ENCODE data around the gene RAB11B.
"Not testable (repeated sequence)": the region's sequence is repeated elsewhere in the genome, so short reads cannot be mapped to it uniquely, and the experiment has no call there.

Gene RAB11B

DNA sequence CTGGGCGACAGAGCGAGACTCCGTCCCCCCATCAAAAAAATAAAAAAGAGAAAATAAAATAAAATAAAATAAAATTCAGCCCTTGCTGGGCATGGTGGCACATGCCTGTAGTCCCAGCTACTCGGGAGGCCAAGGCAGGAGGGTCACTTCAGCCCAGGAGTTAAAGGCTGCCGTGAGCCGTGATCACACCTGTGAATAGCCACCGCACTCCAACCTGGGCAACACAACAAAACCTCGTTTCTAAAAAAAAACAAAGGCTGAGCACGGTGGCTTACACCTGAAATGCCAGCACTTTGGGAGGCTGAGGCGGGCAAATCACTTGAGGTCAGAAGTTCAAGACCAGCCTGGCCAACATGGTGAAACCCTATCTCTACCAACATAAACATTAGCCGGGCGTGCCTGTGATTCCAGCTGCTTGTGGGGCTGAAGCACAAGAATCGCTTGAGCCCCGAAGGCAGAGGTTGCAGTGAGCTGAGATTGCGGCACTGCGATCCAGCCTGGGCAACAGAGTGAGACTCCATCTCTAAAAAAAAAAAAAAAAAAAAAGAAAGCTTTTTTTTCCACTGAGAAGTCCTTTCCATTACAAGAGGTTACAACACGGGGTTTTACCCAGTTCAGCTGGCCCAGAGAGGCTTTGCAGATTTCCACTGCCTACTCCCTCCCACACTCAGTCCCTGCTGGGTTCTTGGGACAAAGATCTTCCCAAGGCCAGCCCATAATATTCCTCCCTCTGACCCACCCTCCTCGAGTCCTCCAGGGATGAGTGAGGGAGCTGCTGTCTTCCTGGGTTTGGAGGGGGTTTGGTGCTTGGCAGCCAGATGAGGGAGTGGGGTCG, 19.8 kb upstream of the RAB11B start:
- no peak for DNase-seq

DNA sequence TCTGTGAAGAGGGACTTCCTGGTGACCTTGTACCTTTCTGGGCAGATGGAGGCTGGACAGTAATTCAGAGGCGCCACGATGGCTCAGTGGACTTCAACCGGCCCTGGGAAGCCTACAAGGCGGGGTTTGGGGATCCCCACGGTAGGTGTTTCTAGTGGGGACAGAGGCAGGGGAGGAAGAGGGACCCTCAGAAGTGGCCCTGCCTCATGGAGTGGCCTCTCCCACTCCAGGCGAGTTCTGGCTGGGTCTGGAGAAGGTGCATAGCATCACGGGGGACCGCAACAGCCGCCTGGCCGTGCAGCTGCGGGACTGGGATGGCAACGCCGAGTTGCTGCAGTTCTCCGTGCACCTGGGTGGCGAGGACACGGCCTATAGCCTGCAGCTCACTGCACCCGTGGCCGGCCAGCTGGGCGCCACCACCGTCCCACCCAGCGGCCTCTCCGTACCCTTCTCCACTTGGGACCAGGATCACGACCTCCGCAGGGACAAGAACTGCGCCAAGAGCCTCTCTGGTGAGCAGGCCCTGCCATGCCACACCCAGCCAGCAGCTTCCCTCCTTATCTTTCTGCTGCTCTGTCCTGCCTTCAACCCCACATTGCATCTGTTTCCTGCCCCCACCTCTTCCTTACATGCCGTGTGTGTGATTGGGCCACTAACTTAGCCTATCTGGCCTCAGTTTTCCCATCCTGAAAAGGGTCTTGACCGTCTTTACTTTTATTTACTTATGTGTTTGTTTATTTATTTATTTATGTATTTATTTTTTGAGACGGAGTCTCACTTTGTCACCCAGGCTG, 19.0 kb upstream of the RAB11B start:
- no peak for DNase-seq

DNA sequence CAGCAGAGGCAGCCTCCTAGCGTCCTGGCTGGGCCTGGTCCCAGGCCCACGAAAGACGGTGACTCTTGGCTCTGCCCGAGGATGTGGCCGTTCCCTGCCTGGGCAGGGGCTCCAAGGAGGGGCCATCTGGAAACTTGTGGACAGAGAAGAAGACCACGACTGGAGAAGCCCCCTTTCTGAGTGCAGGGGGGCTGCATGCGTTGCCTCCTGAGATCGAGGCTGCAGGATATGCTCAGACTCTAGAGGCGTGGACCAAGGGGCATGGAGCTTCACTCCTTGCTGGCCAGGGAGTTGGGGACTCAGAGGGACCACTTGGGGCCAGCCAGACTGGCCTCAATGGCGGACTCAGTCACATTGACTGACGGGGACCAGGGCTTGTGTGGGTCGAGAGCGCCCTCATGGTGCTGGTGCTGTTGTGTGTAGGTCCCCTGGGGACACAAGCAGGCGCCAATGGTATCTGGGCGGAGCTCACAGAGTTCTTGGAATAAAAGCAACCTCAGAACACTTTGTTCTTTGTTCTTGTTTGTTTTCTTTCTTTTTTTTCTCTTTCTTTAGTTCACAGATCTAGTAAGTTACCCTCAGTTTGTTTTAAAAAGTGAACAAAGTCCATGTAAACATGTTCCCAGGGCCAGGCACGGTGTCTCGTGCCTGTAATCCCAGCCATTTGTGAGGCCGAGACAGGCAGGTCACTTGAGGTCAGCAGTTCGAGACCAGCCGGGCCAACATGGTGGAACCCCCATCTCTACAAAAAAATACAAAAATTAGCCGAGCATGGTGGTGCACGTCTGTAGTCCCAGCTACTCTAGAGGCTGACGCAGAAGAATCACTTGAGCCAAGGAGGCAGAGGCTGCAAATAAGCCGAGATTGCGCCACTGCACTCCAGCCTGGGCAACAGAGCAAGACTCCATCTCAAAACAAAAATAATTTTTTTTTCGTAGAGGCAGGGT, 16.0 kb upstream of the RAB11B start:
- no peak for DNase-seq

DNA sequence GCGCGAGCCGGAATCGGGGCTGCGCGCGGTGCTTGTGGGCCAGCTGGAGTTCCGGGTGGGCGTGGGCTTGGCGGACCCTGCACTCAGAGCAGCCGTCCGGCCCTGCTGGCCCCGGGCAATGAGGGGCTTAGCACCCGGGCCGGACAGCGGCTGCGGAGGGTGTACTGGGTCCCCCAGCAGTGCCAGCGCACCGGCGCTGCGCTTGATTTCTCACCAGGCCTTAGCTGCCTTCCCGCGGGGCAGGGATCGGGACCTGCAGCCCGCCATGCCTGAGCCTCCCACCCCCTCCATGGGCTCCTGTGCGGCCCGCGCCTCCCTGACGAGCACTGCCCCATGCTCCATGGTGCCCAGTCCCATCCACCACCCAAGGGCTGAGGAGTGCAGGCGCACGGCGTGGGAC, 14.4 kb upstream of the RAB11B start:
- not testable (repeated sequence) for DNase-seq

DNA sequence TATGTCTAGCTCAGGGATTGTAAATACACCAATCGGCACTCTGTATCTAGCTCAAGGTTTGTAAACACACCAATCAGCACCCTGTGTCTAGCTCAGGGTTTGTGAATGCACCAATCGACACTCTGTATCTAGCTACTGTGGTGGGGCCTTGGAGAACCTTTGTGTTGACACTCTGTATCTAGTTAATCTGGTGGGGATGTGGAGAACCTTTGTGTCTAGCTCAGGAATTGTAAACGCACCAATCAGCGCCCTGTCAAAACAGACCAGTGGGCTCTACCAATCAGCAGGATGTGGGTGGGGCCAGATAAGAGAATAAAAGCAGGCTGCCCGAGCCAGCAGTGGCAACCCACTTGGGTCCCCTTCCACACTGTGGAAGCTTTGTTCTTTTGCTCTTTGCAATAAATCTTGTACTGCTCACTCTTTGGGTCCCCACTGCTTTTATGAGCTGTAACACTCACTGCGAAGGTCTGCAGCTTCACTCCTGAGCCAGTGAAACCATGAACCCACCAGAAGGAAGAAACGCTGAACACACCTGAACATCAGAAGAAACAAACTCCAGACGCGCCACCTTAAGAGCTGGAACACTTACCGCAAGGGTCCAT, 13.7 kb upstream of the RAB11B start:
- DNase-seq = not testable (repeated sequence)

DNA sequence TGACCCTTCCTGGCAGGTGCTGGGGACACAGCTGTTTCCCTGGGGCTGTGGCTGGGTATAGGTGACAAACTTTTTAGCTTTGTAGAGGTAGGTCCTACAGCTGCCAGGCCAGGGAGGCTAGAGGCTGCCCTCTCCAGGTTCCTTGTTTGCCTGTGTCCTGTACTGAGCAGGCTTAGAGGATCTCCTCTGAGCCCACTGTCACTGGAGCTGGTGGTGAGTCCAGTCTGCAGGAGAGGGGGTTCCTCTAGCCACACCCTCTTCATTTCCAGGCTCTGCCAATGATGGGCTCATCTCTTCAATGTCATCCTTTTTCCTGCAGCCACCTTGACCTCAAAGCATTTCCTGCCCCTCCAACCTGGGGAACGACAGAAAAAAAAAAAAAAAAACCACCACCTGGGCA, 12.6 kb upstream of the RAB11B start:
- DNase-seq = no peak

DNA sequence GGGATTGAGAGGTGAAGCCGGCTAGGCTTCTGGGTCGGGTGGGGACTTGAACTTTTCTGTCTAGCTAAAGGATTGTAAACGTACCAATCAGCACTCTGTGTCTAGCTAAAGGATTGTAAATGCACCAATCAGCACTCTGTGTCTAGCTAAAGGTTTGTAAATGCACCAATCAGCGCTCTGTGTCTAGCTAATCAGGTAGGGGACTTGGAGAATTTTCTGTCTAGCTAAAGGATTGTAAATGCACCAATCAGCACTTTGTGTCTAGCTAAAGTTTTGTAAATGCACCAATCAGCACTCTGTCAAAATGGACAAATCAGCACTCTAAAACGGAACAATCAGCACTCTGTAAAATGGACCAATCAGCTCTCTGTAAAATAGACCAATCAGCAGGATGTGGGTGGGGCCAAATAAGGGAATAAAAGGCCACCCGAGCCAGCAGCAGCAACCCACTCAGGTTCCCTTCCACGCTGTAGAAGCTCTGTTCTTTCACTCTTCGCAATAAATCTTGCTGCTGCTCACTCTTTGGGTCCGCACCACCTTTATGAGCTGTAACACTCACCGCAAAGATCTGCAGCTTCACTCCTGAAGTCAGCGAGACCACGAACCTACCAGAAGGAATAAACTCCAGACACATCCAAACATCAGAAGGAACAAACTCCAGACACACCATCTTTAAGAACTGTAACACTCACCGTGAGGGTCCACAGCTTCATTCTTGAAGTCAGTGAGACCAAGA, 10.8 kb upstream of the RAB11B start:
- DNase-seq = not testable (repeated sequence)

DNA sequence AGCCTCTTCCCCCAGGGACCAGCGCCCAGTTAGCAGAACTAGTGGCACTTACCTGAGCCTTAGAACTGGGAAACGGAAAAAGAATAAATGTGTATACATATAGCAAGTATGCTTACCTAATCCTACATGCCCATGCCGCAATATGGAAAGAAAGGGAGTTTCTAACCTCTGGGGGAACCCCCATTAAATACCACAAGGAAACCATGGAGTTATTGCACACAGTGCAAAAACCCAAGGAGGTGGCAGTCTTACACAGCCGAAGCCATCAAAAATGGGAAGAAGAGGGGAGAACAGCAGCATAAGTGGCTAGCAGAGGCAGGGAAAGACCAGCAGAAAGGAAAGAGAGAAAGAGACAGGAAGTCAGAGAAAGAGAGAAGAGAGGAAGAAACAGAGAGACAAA, 5.6 kb upstream of the RAB11B start:
- not testable (repeated sequence) for DNase-seq

DNA sequence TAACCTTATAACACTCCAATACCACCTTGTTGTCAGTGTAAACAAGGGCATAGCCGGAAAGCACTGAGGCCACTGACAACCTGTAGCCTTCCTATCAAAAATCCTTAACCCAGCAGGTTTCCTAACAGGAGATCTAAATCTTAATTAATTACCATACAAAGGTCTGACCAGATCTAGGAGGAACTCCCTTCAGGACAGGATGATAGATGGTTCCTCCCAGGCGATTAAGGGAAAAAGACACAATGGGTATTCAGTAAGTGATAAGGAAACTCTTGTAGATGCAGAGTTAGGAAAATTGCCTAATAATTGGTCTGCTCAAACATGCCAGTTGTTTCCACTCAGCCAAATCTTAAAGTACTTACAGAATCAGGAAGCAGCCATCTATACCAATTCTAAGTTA, 5.1 kb upstream of the RAB11B start:
- not testable (repeated sequence) for DNase-seq

DNA sequence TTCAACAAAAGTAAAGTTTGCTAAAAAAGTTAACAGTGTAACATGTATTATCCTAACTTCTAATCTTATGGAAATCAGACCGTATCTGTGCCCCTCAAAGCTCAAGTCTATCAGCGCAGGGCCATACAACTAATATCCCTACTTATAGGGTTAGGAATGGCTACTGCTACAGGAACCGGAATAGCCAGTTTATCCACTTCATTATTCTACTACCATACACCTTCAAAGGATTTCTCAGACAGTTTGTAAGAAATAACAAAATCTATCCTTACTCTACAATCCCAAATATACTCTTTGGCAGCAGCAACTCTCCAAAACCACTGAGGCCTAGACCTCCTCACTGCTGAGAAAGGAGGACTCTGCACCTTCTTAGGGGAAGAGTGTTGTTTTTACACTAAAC, 4.6 kb upstream of the RAB11B start:
- DNase-seq = not testable (repeated sequence)

DNA sequence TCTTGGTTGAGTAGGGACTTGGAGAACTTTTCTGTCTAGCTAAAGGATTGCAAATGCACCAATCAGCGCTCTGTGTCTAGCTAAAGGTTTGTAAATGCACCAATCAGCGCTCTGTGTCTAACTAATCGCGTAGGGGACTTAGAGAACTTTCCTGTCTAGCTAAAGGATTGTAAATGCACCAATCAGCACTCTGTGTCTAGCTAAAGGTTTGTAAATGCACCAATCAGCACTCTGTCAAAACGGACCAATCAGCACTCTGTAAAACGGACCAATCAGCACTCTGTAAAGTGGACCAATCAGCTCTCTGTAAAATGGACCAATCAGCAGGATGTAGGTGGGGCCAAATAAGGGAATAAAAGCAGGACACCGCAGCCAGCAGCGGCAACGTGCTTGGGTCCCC, 3.7 kb upstream of the RAB11B start:
- DNase-seq = not testable (repeated sequence)

DNA sequence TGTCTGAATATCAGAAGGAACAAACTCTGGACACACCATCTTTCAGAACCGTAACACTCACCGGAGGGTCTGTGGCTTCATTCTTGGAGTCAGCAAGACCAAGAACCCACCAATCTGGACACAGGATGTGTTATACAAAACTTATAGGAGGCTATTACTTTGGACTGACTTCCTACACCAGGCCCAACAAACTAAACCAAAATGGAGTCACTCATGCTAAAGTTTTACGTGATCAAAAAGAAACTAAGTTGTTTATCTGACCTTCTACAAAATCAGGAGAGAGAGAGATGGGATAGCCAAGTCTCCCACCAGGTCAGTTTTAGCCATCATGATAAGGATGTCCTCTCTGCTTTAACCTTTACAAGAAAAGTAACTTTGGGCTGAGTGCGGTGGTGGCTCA, 3.2 kb upstream of the RAB11B start:
- DNase-seq = no peak

DNA sequence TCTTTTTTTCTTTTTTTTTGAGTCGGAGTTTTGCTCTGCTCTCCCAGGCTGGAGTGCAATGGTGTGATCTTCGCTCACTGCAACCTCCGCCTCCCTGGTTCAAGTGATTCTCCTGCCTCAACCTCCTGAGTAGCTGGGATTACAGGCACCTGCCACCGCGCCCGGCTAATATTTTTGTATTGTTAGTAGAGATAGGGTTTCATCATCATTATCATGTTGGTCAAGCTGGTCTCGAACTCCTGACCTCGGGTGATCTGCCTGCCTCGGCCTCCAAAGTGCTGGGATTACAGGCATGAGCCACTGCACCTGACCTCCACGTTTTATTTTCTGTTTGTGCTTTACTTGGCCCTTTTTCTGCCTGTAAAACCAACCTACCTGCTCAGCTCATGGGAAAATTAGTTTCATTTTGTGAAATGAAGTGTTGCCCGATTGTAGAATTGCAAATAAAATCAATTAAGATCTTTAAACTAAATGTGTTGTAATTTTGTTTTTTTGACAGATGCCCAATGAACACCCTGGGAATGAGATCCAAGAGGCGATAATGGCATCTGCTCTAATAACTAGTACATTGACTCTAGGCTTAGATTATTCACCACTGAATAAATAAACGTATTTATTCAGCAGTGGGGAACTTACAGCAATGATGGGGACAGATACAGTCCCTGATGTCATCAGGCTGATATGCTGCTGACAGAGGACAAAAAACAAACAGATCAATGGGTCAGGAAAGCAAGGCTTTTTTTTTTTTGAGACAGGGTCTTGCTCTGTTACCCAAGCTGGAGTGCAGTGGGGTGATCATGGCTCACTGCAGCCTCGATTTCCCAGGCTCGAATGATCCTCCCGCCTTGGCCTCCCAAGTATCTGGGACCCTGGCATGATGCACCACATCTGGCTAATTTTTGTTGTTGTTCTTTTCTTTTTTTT, 2.2 kb upstream of the RAB11B start:
- DNase-seq = peak; percentile 20

DNA sequence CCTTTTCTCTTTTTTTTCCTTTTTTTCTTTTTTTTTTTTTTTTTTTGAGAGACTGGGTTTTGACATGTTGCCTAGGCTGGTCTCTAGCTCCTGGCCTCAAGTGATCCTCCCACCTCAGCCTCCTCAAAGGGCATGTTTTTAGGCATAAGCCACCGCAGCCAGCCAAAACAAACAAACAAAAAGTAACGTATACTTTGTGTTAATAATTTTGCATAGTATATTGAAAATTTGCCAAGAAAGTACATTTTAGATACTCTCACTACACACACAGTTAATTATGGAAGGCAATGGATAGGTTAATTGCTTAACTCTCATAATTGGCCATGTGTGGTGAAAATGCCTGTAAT, 1.6 kb upstream of the RAB11B start:
- DNase-seq = no peak

DNA sequence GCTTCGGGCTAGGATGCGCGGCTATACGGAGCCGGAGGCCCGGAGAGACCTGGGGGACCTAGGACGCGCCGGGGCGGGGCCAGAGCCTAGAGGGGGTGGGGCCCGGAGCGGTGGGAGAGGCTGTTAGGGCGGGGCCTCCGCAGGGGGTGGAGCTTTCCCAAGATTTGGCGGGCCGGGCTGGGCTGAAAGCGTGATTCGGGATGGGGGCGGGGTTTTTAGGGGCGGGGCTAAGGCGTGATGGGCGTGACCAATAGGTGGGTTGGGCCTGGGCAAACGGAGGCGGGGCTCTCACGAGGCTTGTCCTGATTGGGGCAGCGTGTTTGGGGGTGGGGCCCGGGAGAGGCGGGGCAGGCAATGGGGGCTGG, 439 bp downstream of the RAB11B start:
- DNase-seq = peak; percentile 83

DNA sequence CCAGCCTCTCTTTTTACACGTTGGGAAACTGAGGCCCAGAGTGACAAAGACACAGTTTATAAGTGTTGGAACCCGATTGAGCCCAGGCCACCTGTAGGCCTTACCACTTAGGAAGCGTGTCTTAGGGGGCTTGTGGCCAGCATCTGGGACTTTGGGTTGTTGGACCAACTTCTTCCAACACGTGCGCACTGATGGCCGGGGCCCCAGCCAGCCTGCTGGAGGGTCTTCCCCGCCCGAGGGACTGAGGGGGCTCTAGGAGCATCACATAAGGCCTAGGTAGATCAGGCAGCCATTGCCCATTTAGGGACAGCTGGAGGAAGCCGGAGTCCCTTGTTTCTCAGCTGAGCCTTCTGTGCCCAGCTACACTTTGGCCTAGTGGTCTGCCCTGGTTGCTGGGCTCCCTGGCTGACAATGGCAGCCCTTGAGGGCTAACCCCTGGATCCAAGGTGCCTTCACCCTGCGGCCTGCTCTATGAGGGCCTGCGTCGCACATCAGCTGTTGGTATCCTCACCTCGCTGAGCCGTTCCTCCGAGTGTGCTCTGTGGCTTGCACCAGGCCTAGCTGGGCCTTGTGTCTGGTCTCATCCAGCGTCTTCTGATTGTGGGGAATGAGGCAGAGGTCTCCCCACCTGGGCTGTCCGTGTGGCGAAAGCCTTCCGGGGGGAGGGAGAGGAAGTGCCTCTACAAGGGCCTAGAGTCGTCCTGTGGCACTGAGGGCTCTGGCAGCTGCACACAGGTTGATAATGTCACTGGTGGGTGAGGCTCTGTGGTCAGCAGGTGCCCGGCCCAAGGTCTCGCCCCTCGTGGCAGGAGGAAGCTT, 1.2 kb downstream of the RAB11B start:
- DNase-seq = no peak

DNA sequence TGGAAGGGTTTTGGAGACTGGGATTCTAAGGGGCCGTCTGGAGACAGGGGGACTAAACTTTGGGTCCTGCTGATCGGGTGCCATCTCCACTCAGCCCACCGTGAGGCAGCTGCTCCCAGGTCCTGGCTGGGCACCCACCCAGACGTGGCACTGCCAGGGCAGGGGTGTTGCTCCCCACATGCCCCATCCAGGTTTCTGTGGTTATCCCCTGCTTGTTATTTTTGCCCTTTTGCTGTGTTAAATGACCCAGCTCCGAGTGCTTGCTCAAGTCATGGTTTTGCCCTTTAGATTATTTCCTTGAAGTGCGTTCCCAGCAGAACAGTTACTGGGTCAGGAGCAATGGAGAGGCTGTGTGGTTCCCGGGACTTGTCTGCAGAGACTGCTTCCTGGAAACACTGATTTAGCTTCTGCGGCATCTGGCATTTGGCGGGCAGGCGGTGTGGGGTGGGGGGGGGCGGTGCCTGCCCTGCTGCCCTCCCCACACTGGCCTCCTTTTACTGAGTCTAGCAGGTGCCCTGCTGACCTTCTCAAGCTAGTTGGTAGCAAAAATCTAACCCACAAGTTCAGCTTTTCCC, 1.9 kb downstream of the RAB11B start:
- no peak for DNase-seq

DNA sequence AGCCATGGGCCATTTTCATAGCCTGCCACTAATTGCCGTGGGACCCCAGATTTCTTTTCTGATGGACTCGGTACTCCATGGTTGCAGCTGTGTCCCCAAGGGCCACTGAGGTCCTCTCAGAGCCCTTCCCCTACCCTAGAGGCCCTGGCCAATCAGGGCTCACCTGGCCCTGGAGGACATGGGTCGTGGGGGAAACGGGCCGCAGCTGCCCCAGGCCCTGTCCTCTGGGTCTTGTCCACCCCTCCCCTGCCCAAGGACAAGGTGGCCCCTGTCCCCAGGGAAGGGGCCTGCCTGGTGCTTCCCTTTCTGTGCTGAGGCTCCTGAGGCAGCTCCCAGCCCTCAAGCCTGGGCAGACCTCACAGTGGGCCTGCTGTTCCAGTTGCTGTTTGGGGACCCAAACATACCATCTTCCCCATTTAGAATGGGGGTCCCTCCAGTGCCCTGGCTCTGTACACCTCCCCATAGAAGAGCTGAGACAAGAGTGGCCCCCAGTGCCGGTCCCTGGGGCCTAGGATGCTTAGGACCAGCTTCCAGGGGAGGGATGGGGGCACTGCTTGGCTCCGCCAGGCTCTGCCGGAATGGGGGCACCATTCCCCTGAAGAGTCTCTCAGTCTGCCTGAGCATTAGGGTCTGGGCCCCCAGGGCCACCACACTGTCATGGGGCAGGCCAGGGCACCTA, 3.2 kb downstream of the RAB11B start:
- DNase-seq = no peak

DNA sequence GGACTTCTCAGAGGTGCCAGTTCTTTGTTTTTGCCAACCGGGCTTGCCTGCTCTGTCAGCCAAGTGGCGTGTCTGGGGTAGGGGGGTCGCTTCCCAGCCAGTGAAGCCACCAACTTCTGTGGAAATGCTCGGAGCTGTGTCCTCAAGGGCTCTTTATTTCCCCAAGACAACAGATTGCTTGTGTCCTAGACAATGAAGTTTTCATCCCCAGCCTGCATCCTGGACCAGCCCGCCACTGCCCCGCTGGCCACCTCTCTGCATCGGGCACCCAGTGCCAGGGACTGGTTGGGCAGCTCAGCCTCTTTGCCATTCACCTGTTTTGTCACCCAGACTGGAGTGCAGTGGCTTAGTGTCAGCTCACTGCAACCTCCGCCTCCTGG, 3.7 kb downstream of the RAB11B start:
- no peak for DNase-seq
